Subcutaneous adipose tissue (tissue), 4 donors: ENCODE results near the gene SOCS4. TPM values are rescaled to one million over a fixed set of nuclear protein-coding genes. Genes with fewer than 3 reads are reported as not detected.

Experiments
- CTCF ChIP-seq: fragments of 450-650 bp; IDR thresholded peaks from one replicate; pipeline ENCODE4 v1.5.1; 2016; ENCODE audit warnings: low read depth, mild to moderate bottlenecking, control low read depth, antibody characterized with exemption, moderate library complexity
- total RNA-seq, 4 donors: library from RNA; depleted of rRNA; stranded (reverse); fragments of >200 nt; gene quantifications; one replicate each; pipeline ENCODE4 v1.1.0, GENCODE V29; 2016

The SOCS4 gene
- 10 to 100 TPM; 14.1 to 29.7 (median 15.0) TPM for total RNA-seq

GRCh38 chr14:55026793-55027561, at the start of gene SOCS4, which contains the start of gene WDHD1:
SOCS4 (plus strand) TSS chr14:55027236; CDS start chr14:55043042, 15,806 bp downstream.
WDHD1 (minus strand) TSS chr14:55027099; CDS start chr14:55026787, 312 bp downstream.
- TF ChIP-seq CTCF = no peak

GRCh38 chr14:54979039-54979438, 48.0 kb upstream of the SOCS4 start:
- no peak for TF ChIP-seq CTCF

- no peak for TF ChIP-seq CTCF
These were observed 45.3 kb upstream of the SOCS4 start for GRCh38 chr14:54981698-54982097.

GRCh38 chr14:54985156-54985555, 41.9 kb upstream of the SOCS4 start:
- TF ChIP-seq CTCF = no peak

GRCh38 chr14:55000381-55000780, 26.7 kb upstream of the SOCS4 start:
- no peak for TF ChIP-seq CTCF

- no peak for TF ChIP-seq CTCF
These were observed 22.0 kb upstream of the SOCS4 start for GRCh38 chr14:55005071-55005470.

GRCh38 chr14:55015006-55015405, 12.0 kb upstream of the SOCS4 start:
- no peak for TF ChIP-seq CTCF
